SHP77 (cell line): Measurements from ENCODE around the gene ZNF609.
"Not testable (repeated sequence)": the region's sequence is repeated elsewhere in the genome, so short reads cannot be mapped to it uniquely, and the experiment has no call there.

Source experiments
- DNase-seq, 2 experiments: peaks; one replicate each; lab custom pipeline; 2025; lab: John Stamatoyannopoulos, UW

ZNF609 gene

GRCh38 chr15:64455961-64456371 is 4.4 kb upstream of the ZNF609 start:
- DNase-seq = no peak

GRCh38 chr15:64456634-64457108 is 3.7 kb upstream of the ZNF609 start:
- DNase-seq = no peak

DNA sequence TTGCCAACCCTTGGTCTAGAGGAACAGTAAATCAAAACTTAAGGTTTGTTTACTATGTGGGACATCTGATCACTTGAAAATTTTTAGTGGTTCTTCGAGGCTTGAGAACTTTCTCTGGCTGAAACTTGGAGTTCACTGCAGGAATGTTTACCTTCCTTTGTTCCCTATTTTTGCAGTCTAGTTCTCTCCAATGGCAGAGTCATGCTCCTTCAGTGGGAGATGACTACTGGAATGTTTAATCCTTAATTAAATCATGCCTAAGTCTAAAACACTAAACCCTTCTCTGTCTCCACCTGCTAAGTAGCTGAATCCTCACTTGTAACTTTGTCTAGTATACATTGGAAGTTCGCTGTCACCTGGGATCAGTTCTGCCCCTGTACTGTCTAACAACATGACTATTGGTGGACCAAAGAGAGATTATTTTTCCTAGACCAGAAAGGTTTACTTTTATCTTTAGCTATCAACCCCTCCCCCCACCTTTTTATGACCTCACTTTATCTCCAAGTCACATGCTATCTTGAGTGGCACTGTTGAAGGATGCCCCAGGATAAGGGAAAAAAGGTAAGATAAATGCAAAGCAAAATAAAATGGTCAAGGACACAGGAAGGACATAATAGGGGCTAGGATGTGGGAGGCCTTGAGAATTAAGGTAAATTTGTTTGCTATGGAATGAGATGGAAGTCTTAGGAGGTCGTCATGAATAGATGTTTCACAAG is 1.2 kb upstream of the ZNF609 start:
- no peak for DNase-seq

DNA sequence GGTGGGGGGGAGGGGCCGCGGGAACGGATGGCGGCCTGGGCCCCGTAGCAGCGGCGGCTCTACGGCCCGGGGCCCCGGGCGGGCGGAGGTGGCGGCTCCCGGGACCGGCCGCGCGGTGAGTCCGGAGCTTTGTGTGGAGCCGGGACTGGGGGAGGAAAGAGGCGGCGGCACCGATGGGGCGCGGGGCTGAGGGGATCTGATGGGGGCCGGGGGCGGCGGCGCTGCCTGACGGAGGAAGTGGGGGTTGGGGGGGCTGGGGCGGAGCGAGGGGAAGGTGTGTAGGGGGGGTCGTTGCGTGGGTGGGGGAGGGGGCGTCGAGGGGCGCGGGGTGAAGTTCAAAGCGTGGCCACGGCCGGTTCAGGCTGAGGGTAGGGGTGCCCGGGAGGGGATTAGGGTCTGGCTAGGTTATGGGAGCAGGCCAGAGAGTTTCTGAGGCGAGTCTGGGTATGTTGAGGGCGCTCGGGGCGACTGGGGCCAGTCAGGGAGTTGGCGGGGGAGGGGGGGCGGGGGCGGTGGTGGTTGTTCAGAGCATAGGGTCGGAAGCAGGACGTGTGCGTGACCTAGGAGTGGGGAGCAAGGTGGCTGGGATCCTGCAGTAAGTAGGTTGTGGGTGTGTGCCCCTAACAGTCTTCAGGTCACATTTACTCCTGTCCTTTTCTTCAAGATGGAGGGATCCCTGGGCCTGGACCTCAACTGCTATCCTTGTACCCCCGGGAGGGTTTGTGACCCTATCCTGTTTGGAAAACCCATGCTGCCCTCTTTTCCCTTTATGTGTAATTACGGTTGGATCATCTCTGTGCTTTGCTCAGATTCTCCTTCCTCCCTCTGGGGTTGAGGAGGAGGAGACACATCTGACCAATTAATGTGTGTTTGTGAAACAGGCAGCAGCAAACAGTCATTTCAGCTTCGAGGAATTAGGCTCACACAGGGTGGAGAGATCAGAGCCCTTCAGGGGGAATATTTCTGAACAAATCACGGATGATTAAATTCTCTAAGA is 644 bp downstream of the ZNF609 start:
- DNase-seq = peak; percentile 31 to 56

- DNase-seq = no peak
Measured at GRCh38 chr15:64461721-64462162, 1.4 kb downstream of the ZNF609 start.

DNA sequence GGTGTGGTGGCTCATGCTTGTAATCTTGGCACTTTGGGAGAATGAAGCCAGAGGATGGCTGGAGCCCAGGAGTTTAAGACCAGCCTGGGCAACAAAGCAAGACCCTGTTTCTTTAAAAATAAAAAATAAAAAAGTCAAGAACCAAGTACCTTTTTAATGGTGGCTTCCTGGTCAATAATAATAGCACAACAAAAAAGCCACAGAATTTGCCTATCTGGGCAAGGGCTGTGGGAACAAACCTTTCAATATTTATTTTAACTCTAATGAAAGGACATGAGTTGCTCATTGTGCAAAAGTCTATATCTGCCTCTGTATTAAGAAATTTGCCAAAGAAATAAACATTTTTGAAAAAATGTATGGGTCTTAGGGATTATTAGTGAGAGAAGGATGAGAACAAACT is 2.1 kb downstream of the ZNF609 start:
- no peak for DNase-seq

DNA sequence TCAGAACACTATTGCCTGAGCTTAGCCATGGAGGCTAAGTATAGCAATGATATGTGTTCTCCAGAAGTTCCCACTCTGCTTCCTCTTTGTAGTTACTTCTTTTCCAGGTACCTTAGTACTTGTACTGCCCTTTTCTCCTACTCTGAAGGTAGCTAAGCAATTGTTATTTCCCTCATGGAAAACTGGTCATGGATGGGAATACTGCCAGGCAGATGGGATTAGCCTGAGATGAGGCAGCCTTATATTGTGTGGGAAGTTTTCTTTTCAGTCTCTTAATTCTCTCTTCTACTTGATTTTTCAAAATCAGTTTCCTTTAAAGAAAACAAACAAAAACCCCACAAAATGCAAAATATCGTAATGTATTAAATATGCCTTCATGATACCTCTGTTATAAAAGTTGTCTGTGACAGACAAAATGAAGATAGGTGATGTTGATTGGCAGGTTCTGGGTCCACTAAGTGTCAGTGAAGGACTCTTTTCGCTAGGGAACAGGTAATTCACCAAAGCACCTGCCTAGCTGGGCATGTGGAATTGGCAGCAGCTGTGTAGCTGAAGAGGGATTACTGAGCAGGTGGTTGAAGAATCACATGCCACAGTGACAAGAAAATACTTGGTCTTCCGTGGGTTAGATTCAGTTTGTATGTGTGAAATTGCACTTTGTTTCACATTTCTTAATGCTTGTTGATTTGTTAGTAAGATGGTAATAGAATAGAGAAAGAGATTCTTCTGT is 4.1 kb downstream of the ZNF609 start:
- DNase-seq = peak; percentile 77 to 83

DNA sequence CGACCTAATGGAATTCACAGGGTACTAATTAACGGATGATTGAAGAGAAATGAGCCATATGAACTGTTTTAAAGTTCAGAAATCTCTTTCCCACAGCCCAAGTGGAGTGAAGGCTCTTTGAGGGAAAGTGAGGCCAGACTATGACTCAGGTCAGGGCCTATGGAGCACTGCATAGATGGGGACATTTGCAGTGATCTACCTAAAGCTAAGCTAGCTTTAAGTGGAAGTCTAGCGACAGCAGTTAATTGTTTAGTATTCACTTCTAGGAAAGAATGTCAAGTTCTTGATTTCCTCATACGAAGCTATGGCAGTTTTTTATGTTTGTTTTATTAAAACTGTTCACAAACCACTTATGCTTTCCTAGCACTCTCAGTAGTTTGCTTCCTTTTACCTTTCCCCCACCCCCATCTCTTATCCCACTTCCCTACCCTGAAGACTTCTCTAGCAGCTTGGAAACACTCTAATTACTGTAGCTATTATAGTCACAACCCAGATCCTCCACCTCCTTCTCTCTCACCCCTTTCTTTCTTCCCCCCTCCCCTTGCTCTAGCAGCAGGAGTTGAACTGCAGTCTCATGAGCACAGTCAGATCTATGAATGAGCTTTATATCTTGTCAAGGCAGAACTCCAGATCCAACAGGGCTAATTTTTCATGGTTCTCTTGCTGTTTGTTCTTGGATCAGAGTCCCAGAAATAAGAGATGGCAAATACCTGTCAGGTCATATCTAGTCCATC is 6.2 kb downstream of the ZNF609 start:
- DNase-seq = no peak

GRCh38 chr15:64472161-64472560 is 11.8 kb downstream of the ZNF609 start:
- DNase-seq = no peak

- DNase-seq = no peak
Measured at GRCh38 chr15:64474846-64475245, 14.5 kb downstream of the ZNF609 start.

- DNase-seq = no peak
Measured at GRCh38 chr15:64476550-64476949, 16.2 kb downstream of the ZNF609 start.

- DNase-seq = no peak
Measured at GRCh38 chr15:64478863-64479262, 18.5 kb downstream of the ZNF609 start.

DNA sequence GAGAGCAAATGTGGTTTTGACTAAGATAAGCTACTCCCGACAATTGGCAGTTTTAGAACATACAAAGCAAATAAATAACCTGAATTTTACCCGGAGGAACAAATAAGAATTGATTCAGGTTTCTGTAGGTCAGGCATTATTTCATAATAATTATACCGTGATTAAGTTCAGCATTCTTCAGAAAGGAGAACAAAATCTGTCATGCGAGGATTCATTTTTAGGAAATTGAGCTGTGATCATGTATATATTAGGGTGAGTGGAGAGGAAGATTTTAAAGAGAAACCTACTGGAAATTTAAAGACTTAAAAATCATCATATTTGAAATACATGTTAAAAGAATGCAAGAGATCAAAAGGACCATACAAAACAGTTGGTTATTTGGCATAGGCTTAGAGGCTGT is 20.5 kb downstream of the ZNF609 start:
- DNase-seq = no peak

DNA sequence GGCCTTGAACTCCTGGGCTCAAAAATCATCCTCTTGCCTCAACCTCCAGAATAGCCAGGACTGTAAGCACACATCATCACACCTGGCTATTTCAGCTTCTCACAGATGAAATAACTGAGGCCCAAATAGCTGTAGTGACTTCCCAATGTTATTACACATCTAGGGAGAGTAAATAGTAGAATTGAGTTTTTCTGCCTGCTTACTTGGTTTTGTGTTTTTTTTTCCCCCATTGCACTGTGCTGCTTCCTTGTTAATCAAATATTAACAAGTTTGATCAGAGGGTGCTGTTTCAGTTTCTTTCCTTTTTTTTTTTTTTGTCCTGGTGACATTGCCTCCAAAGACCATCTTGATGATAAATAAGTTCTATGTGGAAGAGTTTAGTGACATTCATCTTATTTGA is 23.4 kb downstream of the ZNF609 start:
- no peak for DNase-seq

DNA sequence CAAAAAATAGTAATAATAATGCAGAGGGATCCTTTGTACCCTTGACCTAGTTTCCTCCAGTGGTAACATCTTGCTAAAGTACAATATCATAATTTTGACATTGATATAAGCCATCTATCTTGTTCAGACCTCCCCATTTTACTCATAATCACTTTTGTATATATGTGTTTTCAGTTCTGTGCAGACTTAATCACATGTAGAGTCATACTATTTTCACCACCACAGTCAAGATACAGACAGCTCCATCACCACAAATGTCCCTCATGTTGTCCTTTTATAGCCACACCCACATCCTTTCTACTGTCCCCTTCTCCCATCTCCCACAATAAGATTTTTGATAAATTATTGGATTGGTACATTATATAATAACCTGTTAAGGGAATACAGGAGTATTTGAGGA is 25.4 kb downstream of the ZNF609 start:
- DNase-seq = no peak

DNA sequence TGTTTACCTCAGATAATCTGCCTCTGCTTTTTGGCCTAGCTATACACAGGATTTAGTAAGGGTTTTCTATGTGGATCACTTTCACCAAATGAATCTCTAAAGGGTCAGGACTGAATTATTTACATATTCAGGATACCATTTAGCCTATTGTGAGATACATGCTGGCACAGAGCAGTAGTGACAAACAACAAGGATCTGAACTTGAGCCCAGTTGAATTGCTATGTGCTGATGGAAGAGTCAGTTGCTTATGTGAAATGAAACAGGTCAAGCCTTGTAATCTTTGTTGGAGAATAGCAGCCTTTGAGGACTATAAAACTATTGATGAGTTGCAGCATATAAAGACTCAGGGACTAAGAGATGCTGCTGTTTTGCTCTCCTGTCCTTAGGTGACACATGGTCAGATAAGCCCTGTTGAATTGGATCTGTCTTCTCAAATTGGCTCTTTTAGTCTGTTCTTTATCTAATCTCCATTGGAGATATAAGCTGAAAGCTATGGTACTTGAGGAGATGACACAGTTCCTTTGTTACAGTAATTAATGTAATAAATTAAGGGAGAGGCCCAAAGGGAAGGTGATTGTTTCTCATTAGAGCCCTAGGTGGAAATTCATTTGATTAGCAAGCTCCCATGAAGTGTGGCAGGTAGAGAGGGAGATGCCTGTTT is 30.4 kb downstream of the ZNF609 start:
- no peak for DNase-seq

DNA sequence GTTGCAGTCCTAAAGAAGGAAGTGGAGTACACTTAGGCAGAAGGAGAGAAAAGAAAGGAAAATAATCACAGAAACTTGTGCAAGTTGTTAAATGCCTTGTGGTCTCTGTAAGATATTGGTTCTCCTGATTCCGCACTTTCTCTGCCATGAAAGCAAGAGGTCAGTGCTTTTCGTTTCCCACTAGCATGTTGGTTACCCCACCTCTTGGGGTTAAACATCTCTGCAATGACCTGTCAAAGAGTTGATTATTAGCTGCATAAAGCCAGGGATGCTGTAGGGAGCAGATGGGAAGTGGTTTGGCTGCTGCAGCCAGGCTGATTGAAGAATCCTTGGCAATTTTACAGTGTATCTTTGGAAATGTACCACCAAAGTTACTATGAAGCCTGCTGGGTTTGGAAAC is 33.3 kb downstream of the ZNF609 start:
- no peak for DNase-seq

DNA sequence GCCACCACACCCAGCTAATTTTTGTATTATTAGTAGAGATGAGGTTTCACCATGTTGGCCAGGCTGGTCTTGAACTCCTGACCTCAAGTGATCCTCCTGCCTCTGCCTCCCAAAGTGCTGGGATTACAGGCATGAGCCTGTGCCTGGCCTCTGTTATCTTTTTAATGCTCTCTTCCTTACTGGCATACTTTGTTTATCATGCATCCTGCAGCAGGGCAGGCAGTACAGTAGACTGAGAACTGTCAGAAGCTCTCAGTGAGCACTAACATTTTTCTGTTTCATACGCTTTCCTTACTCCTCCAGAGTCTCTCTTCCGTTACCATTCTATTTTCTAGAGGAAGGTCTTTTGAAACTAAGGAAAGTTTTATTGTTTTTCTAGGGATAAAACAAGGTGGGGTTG is 35.6 kb downstream of the ZNF609 start:
- not testable (repeated sequence) for DNase-seq

- no peak for DNase-seq
Measured at GRCh38 chr15:64500695-64501395, 40.5 kb downstream of the ZNF609 start.

- DNase-seq = peak in 1 of 2 experiments; percentile 12
Measured at GRCh38 chr15:64501396-64501715, 41.0 kb downstream of the ZNF609 start.
